Muscle layer of colon (tissue), 2 donors: ENCODE measurements around the gene DGKZ.

Source experiments
- H3K27ac ChIP-seq: one replicate; pipeline ENCODE4 v1.7.0; 2013; ENCODE audit warnings: low read depth, mild to moderate bottlenecking, low read length, moderate library complexity
- H3K27me3 ChIP-seq, 2 donors: one replicate each; pipeline ENCODE4 v1.7.0; 2013; ENCODE audit warnings: low read length in 2 of 2, mild to moderate bottlenecking in 2 of 2; ENCODE audit not compliant: insufficient read depth in 2 of 2, control insufficient read depth in 1 of 2
- H3K36me3 ChIP-seq: one replicate; pipeline ENCODE4 v1.7.0; 2013; ENCODE audit warnings: mild to moderate bottlenecking, low read length; ENCODE audit not compliant: insufficient read depth
- H3K4me1 ChIP-seq: one replicate; pipeline ENCODE4 v1.7.0; 2013; ENCODE audit warnings: mild to moderate bottlenecking, low read length; ENCODE audit not compliant: insufficient read depth
- H3K4me3 ChIP-seq, 2 donors: one replicate each; pipeline ENCODE4 v1.7.0; 2013; ENCODE audit warnings: low read length in 2 of 2, low read depth in 1 of 2, mild to moderate bottlenecking in 1 of 2, moderate library complexity in 1 of 2
- H3K9ac ChIP-seq: one replicate; pipeline ENCODE4 v1.7.0; 2013; ENCODE audit warnings: low read length
- H3K9me3 ChIP-seq: one replicate; pipeline ENCODE4 v1.7.0; 2013; ENCODE audit warnings: mild to moderate bottlenecking, low read length
- donor health status: abdominal sarcoma.
- donor health status: Adenocarcinoma of cecum.

The DGKZ gene

GRCh38 chr11:46418751-46419150 is 71.5 kb downstream of the DGKZ start:
- no peaks in the 10 kb centered on the region for H3K9me3 ChIP-seq
- H3K9ac ChIP-seq = no peak overlapping the region
- no peaks in the 10 kb centered on the region for H3K4me1 ChIP-seq
- H3K27me3 ChIP-seq = no peaks in the 10 kb centered on the region
- H3K36me3 ChIP-seq = peaks cover 47% of the 10 kb centered on the region
- H3K27ac ChIP-seq = no peak overlapping the region
- H3K4me3 ChIP-seq = no peak overlapping the region

DNA sequence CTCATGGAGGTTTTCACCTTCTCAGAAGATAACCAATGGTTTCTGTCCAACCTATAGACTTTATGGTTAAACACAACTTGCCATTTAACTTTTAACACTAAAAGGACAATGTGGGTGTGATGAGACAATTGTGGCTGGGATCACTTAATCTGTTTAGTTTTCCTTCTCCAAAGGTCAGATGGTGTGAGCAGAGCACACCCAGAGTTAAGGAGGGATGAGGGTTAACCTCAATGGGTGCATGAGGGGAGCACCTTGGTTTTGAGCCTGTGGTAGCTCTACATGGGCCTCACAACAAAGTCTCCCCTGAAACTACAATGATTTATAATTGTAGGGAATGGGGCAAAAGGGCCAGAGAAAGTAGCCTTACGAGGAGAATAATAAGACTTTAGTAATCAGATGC is 73.2 kb downstream of the DGKZ start:
- no peaks in the 10 kb centered on the region for H3K9me3 ChIP-seq
- peaks cover 36% of the 10 kb centered on the region for H3K36me3 ChIP-seq
- no peak overlapping the region for H3K27ac ChIP-seq
- H3K9ac ChIP-seq = no peak overlapping the region
- H3K4me3 ChIP-seq = no peak overlapping the region
- H3K4me1 ChIP-seq = no peaks in the 10 kb centered on the region
- H3K27me3 ChIP-seq = no peaks in the 10 kb centered on the region

GRCh38 chr11:46421257-46421880 is 74.1 kb downstream of the DGKZ start:
- no peaks in the 10 kb centered on the region for H3K4me1 ChIP-seq
- no peak overlapping the region for H3K9ac ChIP-seq
- no peak overlapping the region for H3K27ac ChIP-seq
- H3K36me3 ChIP-seq = peaks cover 28% of the 10 kb centered on the region
- no peaks in the 10 kb centered on the region for H3K27me3 ChIP-seq
- H3K9me3 ChIP-seq = no peaks in the 10 kb centered on the region
- no peak overlapping the region for H3K4me3 ChIP-seq

DNA sequence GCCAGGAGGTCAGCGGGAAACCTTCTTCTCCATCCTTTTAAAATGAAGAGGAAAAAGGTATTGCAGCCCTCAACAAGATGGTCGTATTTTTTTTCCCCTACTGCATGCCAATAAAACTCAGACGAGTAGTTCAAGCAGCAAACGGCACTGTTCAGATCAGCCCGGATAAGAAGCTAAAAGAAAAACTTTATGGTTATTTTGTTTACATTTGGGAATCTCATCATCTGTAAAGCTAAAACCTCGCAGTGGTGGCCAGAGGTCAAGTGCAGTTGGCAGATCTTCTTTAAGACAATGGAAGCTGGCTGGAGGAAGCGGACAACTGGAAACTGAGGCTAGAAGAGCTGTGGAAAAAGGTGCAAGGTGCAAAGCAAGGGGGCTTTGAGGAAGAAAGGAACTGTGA is 75.3 kb downstream of the DGKZ start:
- no peak overlapping the region for H3K27ac ChIP-seq
- H3K4me3 ChIP-seq = no peak overlapping the region
- peaks cover 23% of the 10 kb centered on the region for H3K36me3 ChIP-seq
- no peak overlapping the region for H3K9ac ChIP-seq
- H3K9me3 ChIP-seq = no peaks in the 10 kb centered on the region
- H3K27me3 ChIP-seq = no peaks in the 10 kb centered on the region
- H3K4me1 ChIP-seq = no peaks in the 10 kb centered on the region

DNA sequence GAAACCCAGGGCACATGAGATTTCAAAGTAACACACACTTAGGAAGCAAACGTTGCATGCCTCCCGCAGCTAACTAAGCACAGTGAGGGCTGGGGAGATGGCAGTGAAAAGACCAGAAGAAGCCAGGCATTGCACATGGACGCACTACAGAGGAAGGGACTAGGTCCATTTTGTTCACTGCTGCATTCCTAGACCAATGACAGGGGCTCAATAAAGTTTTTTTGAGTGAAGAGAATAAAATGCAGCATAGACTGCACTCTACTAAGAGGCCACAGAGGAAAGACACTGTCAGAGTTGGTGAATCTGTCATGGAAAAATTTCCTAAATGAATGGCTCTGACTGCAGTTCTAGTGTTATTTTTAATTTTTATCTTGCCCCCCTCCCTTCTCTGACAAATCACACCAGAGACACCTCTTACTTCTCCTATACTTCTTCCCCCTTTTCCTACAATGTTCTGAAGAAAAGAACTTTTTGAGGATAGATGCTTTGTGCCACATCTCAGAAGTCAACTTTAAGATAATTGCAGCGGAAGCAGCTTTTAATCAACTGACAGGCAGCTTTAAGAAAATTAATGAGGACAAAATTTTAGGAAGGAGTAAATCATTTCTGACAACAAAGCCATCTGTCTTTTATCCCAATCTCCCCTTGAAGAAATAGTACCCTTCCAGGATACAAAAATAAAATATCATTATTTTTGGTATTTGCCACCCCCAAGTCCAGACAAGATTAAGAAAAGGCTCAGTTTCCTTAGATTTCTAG is 79.1 kb downstream of the DGKZ start:
- Histone ChIP-seq H3K4me1 (no peaks in the 10 kb centered on the region), H3K36me3 (peaks cover 26% of the 10 kb centered on the region), H3K27ac (no peak overlapping the region), H3K4me3 (no peak overlapping the region), H3K9ac (no peak overlapping the region), H3K9me3 (no peaks in the 10 kb centered on the region), H3K27me3 (no peaks in the 10 kb centered on the region)

GRCh38 chr11:46427364-46427763 is 80.1 kb downstream of the DGKZ start:
- no peaks in the 10 kb centered on the region for H3K9me3 ChIP-seq
- no peaks in the 10 kb centered on the region for H3K27me3 ChIP-seq
- no peak overlapping the region for H3K4me3 ChIP-seq
- no peak overlapping the region for H3K27ac ChIP-seq
- no peaks in the 10 kb centered on the region for H3K4me1 ChIP-seq
- H3K36me3 ChIP-seq = peaks cover 24% of the 10 kb centered on the region
- H3K9ac ChIP-seq = no peak overlapping the region

GRCh38 chr11:46429717-46430116 is 82.5 kb downstream of the DGKZ start:
- Histone ChIP-seq H3K9me3 (no peaks in the 10 kb centered on the region), H3K36me3 (peaks cover 41% of the 10 kb centered on the region), H3K27me3 (no peaks in the 10 kb centered on the region), H3K4me1 (no peaks in the 10 kb centered on the region), H3K9ac (no peak overlapping the region), H3K27ac (no peak overlapping the region), H3K4me3 (no peak overlapping the region)
